Fibroblast of the aortic adventitia (primary cell): ENCODE results near the gene PI4KA. TPM values are rescaled to one million over a fixed set of nuclear protein-coding genes. Genes with fewer than 3 reads are reported as not detected.

Experiments used
- DNase-seq: peaks from one replicate; pipeline ENCODE4 v3.0.0-alpha.2; 2010; ENCODE audit warnings: low read depth
- H3K4me3 ChIP-seq: 2 replicates; pipeline ENCODE4 v1.5.1; 2011; ENCODE audit warnings: low read depth, mild to moderate bottlenecking, control low read depth, low read length, moderate library complexity
- total RNA-seq: library from RNA; depleted of rRNA; stranded (reverse); fragments of >200 nt; gene quantifications from 2 replicates; pipeline ENCODE4 v1.2.3, GENCODE V29; 2012; ENCODE audit warnings: low replicate concordance
- TF ChIP-seq, protein P1 (sequence below): IDR thresholded peaks from 2 replicates; pipeline ENCODE4 v1.5.1; 2011; ENCODE audit warnings: mild to moderate bottlenecking, low read length, control low read depth, inconsistent platforms; ENCODE audit not compliant: insufficient read depth

Gene PI4KA
- total RNA-seq, 1 donor: 49.9 TPM

DNA sequence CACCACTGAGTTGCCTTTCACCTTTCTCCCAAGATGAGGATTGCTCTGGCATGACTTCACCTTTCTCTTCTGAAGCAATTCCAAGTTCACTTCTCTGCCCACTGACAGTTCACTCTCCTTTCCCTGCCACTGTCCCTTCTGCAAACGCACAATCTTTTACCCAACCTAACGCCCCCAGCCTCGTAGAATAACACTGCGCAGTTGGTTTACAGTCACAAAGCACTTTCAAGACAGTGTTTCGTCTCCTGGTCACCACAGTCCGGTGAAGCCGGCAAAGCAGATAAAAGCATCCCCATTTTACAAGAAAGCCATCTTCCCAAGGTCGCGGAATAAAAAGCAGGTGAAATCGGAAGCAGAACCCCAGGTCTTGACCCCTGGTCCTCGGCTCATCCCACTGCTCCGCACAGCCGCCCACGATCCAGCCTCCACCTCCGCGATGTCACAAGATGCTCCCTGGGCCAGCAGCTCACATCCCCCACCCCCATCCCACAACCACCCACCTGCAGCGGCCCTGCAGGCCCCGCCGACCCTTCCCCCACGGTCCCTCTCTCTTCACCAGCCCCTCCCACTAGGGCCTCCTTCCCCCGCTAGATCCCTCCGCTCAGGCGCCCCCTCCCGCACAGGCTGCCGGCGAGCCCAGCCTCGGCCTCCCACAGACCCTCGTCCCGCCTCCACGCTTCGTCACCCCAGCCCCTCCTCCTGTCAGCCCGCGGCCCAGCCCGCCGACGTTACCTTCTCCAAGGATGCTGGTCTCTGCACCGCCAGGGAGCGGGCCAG, 585 bp downstream of the PI4KA start:
- H3K4me3 ChIP-seq: peak overlapping the region; percentile 85
- peak; percentile 76 for DNase-seq
- TF ChIP-seq, protein P1, sequence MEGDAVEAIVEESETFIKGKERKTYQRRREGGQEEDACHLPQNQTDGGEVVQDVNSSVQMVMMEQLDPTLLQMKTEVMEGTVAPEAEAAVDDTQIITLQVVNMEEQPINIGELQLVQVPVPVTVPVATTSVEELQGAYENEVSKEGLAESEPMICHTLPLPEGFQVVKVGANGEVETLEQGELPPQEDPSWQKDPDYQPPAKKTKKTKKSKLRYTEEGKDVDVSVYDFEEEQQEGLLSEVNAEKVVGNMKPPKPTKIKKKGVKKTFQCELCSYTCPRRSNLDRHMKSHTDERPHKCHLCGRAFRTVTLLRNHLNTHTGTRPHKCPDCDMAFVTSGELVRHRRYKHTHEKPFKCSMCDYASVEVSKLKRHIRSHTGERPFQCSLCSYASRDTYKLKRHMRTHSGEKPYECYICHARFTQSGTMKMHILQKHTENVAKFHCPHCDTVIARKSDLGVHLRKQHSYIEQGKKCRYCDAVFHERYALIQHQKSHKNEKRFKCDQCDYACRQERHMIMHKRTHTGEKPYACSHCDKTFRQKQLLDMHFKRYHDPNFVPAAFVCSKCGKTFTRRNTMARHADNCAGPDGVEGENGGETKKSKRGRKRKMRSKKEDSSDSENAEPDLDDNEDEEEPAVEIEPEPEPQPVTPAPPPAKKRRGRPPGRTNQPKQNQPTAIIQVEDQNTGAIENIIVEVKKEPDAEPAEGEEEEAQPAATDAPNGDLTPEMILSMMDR: no peak

DNA sequence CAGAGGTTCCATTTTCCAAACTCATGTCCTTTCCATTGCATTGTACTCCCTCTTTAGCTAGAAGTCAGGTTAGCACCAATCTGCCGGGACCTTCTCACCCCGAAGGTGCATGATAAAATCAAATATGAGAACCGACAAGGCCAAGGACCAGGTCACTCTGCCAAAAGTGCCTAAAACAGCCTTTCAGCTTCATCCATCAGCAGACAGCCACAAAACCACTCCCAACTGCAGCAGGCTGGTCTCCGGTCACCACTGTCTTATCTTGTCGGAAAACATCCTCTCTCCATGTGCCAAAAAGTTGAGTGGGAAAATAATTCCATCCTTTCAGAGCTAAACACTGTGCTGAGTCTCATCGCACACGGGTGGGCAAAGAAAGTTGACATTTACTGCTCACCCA, 1.4 kb downstream of the PI4KA start:
- TF ChIP-seq, protein P1: no peak
- H3K4me3 ChIP-seq: peak overlapping the region; percentile 85
- DNase-seq: peak; percentile 2

DNA sequence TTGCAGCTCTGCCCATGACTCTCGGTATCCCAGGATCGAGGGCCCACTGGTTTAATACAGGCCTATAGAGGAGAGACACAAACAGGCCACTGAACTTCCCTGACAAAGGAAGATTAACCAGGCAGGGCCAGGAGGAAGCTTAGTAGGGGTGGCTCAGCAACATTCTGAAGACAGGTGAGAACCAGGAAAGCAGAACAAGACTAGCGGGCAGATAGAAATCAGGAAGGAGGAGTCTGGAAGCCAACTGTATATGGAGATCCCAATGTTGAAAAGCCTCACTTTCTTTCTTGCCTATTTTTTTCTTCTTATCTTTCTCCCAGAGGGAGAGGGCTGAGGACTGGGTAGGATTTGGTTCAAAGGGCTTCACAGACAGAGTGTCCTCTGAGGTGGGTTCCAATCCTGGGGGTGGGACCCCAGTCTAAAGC, 5.4 kb downstream of the PI4KA start:
- H3K4me3 ChIP-seq: no peak overlapping the region
- TF ChIP-seq, protein P1: no peak
- no peak for DNase-seq

DNA sequence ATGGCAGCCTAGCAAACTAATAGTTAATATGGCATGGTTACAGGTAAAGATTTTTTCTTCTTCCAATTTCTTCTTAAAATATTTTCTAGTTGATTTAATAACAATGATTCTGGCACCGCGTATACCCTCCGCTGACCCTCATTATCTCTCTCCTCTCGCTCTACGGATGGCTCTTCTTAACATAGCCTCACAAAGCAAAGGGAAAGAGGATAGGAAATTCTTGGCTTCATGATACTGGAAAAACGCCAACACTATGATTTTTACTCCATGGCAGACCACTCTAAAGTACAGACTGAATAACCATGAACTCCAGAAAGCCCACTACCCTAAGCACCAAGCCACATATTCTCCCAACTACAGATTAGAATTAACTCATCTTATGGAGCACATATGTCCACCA, 6.1 kb downstream of the PI4KA start:
- H3K4me3 ChIP-seq: no peak overlapping the region
- DNase-seq: no peak
- TF ChIP-seq, protein P1: no peak

DNA sequence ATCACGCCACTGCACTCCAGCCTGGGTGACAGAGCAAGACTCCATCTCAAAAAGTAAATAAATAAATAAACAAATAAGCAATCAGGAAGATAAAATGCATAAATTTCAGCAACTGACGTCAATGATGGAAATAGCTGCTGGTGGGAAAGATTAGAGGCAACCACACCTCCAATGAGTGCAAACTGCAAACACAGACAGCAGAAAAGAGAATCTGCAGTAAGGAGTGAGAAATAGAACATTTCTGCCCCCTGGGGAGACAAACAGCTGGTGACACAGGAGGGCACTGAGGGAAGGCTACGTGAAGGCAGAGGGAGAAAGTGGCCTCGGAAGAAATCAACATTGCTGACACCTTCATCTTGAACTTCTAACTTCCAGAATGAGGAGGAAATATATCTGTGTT, 6.5 kb downstream of the PI4KA start:
- no peak overlapping the region for H3K4me3 ChIP-seq
- no peak for DNase-seq
- TF ChIP-seq, protein P1: no peak

DNA sequence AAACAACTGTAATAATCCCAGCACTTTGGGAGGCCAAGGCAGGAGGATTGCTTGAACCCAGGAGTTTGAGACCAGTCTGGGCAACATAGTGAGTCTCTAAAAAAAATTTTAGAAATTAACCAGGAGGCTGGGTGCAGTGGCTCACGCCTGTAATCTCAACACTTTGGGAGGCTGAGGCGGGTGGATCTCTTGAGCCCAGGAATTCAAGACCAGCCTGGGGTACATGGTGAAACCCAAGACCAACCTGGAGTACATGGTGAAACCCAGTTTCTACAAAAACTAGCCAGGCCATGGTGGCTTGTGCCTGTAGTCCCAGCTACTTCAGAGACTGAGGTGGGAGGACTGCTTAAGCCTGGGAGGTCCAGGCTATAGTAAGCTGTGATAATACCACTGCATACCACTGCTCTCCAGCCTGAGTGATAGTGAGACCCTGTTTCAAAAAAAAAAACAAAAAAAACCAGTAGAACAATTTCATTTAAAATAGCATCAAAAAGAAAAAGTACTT, 11.2 kb downstream of the PI4KA start:
- TF ChIP-seq, protein P1: no peak
- H3K4me3 ChIP-seq: no peak overlapping the region
- DNase-seq: no peak
